ENCODE results near the gene NRAS. TPM values are rescaled to one million over a fixed set of nuclear protein-coding genes. Genes with fewer than 3 reads are reported as not detected.

The NRAS gene
- total RNA-seq, 1 experiment from 2014 or later = 53.5 TPM

DNA sequence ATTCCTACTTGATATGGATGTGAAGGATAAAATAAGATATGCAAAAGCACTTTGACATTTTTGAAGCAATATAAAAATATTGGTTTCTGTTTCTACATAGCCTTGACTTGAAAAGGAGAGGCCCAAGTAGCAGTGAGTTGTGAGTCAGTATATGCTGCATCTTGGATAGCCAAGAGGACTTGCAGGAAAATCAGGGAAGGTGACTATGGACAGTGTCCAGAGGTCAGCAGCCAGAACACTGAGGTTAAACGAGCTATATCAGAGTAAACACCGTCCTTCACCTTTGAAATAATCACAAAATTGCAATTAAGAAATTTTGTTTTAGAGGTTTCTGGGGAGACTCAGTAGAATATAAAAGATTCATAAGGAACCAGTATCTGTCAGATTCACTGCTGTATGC is 14.6 kb downstream of the NRAS start:
- DNase-seq (ENCODE audit: low spot score) (no peak), ATAC-seq (no peak)
- CTCF ChIA-PET = no interaction called here
- Mint-ChIP-seq H3K27ac (no peak overlapping the region), H3K9me3 (no peaks in the 10 kb centered on the region), H3K36me3 (peaks cover 4% of the 10 kb centered on the region), H3K27me3 (ENCODE audit: low read depth) (no peaks in the 10 kb centered on the region), H3K4me3 (no peak overlapping the region), H3K4me1 (no peaks in the 10 kb centered on the region)
- POLR2A ChIA-PET = no interaction called here
- TF ChIP-seq, protein P1, sequence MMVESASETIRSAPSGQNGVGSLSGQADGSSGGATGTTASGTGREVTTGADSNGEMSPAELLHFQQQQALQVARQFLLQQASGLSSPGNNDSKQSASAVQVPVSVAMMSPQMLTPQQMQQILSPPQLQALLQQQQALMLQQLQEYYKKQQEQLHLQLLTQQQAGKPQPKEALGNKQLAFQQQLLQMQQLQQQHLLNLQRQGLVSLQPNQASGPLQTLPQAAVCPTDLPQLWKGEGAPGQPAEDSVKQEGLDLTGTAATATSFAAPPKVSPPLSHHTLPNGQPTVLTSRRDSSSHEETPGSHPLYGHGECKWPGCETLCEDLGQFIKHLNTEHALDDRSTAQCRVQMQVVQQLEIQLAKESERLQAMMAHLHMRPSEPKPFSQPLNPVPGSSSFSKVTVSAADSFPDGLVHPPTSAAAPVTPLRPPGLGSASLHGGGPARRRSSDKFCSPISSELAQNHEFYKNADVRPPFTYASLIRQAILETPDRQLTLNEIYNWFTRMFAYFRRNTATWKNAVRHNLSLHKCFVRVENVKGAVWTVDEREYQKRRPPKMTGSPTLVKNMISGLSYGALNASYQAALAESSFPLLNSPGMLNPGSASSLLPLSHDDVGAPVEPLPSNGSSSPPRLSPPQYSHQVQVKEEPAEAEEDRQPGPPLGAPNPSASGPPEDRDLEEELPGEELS (CRISPR knock-in tag; IDR thresholded peaks at IDR 0.05) = no peak
- no peak for TF ChIP-seq ZNF671 (CRISPR knock-in tag; IDR thresholded peaks at IDR 0.05)
- TF ChIP-seq ELF4 (CRISPR knock-in tag; IDR thresholded peaks at IDR 0.05; ENCODE audit: low read depth) = no peak
- no peak for TF ChIP-seq ZNF219 (CRISPR knock-in tag; IDR thresholded peaks at IDR 0.05; ENCODE audit: borderline replicate concordance)
- no peak for TF ChIP-seq JAZF1 (CRISPR knock-in tag; IDR thresholded peaks at IDR 0.05)
- TF ChIP-seq ZNF396 (CRISPR knock-in tag; IDR thresholded peaks at IDR 0.05; ENCODE audit: borderline replicate concordance) = no peak
- no peak for TF ChIP-seq MYBL2 (CRISPR knock-in tag; IDR thresholded peaks at IDR 0.05)
- no peak for TF ChIP-seq NFATC4 (CRISPR knock-in tag; IDR thresholded peaks at IDR 0.05)
- TF ChIP-seq, protein P2, sequence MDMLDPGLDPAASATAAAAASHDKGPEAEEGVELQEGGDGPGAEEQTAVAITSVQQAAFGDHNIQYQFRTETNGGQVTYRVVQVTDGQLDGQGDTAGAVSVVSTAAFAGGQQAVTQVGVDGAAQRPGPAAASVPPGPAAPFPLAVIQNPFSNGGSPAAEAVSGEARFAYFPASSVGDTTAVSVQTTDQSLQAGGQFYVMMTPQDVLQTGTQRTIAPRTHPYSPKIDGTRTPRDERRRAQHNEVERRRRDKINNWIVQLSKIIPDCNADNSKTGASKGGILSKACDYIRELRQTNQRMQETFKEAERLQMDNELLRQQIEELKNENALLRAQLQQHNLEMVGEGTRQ (CRISPR knock-in tag; IDR thresholded peaks at IDR 0.05) = no peak
- TF ChIP-seq HMGA2 (CRISPR knock-in tag; IDR thresholded peaks at IDR 0.05) = no peak
- TF ChIP-seq, protein P3, sequence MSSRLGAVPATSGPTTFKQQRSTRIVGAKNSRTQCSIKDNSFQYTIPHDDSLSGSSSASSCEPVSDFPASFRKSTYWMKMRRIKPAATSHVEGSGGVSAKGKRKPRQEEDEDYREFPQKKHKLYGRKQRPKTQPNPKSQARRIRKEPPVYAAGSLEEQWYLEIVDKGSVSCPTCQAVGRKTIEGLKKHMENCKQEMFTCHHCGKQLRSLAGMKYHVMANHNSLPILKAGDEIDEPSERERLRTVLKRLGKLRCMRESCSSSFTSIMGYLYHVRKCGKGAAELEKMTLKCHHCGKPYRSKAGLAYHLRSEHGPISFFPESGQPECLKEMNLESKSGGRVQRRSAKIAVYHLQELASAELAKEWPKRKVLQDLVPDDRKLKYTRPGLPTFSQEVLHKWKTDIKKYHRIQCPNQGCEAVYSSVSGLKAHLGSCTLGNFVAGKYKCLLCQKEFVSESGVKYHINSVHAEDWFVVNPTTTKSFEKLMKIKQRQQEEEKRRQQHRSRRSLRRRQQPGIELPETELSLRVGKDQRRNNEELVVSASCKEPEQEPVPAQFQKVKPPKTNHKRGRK (CRISPR knock-in tag; IDR thresholded peaks at IDR 0.05; ENCODE audit: borderline replicate concordance) = no peak
- TF ChIP-seq SP1 (CRISPR knock-in tag; conservative IDR thresholded peaks at IDR 0.05) = no peak
- TF ChIP-seq, protein P4, sequence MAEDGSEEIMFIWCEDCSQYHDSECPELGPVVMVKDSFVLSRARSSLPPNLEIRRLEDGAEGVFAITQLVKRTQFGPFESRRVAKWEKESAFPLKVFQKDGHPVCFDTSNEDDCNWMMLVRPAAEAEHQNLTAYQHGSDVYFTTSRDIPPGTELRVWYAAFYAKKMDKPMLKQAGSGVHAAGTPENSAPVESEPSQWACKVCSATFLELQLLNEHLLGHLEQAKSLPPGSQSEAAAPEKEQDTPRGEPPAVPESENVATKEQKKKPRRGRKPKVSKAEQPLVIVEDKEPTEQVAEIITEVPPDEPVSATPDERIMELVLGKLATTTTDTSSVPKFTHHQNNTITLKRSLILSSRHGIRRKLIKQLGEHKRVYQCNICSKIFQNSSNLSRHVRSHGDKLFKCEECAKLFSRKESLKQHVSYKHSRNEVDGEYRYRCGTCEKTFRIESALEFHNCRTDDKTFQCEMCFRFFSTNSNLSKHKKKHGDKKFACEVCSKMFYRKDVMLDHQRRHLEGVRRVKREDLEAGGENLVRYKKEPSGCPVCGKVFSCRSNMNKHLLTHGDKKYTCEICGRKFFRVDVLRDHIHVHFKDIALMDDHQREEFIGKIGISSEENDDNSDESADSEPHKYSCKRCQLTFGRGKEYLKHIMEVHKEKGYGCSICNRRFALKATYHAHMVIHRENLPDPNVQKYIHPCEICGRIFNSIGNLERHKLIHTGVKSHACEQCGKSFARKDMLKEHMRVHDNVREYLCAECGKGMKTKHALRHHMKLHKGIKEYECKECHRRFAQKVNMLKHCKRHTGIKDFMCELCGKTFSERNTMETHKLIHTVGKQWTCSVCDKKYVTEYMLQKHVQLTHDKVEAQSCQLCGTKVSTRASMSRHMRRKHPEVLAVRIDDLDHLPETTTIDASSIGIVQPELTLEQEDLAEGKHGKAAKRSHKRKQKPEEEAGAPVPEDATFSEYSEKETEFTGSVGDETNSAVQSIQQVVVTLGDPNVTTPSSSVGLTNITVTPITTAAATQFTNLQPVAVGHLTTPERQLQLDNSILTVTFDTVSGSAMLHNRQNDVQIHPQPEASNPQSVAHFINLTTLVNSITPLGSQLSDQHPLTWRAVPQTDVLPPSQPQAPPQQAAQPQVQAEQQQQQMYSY (CRISPR knock-in tag; IDR thresholded peaks at IDR 0.05) = no peak
- TF ChIP-seq GABPB1 (CRISPR knock-in tag; IDR thresholded peaks at IDR 0.05) = no peak
- no peak for TF ChIP-seq CREM (CRISPR knock-in tag; IDR thresholded peaks at IDR 0.05)
- TF ChIP-seq, protein P5, sequence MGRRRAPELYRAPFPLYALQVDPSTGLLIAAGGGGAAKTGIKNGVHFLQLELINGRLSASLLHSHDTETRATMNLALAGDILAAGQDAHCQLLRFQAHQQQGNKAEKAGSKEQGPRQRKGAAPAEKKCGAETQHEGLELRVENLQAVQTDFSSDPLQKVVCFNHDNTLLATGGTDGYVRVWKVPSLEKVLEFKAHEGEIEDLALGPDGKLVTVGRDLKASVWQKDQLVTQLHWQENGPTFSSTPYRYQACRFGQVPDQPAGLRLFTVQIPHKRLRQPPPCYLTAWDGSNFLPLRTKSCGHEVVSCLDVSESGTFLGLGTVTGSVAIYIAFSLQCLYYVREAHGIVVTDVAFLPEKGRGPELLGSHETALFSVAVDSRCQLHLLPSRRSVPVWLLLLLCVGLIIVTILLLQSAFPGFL (CRISPR knock-in tag; IDR thresholded peaks at IDR 0.05; ENCODE audit: borderline replicate concordance) = no peak
- no peak for TF ChIP-seq ZNF317 (CRISPR knock-in tag; IDR thresholded peaks at IDR 0.05; ENCODE audit: borderline replicate concordance, low read depth)
- TF ChIP-seq, protein P6, sequence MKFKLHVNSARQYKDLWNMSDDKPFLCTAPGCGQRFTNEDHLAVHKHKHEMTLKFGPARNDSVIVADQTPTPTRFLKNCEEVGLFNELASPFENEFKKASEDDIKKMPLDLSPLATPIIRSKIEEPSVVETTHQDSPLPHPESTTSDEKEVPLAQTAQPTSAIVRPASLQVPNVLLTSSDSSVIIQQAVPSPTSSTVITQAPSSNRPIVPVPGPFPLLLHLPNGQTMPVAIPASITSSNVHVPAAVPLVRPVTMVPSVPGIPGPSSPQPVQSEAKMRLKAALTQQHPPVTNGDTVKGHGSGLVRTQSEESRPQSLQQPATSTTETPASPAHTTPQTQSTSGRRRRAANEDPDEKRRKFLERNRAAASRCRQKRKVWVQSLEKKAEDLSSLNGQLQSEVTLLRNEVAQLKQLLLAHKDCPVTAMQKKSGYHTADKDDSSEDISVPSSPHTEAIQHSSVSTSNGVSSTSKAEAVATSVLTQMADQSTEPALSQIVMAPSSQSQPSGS (CRISPR knock-in tag; IDR thresholded peaks at IDR 0.05; ENCODE audit: borderline replicate concordance, low read depth) = no peak
